HEK293T (cell line): ENCODE measurements around the gene PCSK5.

Experiments used
- CTCF ChIA-PET: fragments of 350-600 bp; formaldehyde crosslinking; extraction: SDS; loops from one replicate; lab custom pipeline; 2021; ENCODE audit warnings: antibody characterized with exemption, inconsistent platforms; lab: Yijun Ruan, JAX
- POLR2A ChIA-PET: fragments of 350-600 bp; formaldehyde crosslinking; extraction: SDS; loops from one replicate; lab custom pipeline; 2020; ENCODE audit warnings: antibody characterized with exemption, inconsistent platforms; lab: Yijun Ruan, JAX
- DNase-seq: peaks from one replicate; pipeline ENCODE4 v3.0.0; 2012; ENCODE audit warnings: mixed read lengths; ENCODE audit errors: extremely low spot score
- ARNT ChIP-seq: fragments of 450-650 bp; IDR thresholded peaks from 2 replicates; pipeline ENCODE4 v1.6.1; 2017; ENCODE audit warnings: mild to moderate bottlenecking
- BHLHE40 ChIP-seq: fragments of 450-650 bp; IDR thresholded peaks from 2 replicates; pipeline ENCODE4 v1.6.1; 2016; ENCODE audit warnings: mild to moderate bottlenecking, moderate library complexity, borderline replicate concordance
- CTBP1 ChIP-seq: fragments of 450-650 bp; IDR thresholded peaks from 2 replicates; pipeline ENCODE4 v1.6.1; 2016; ENCODE audit warnings: borderline replicate concordance
- ELF4 ChIP-seq: fragments of 450-650 bp; IDR thresholded peaks from 2 replicates; pipeline ENCODE4 v1.6.1; 2017; ENCODE audit warnings: antibody characterized with exemption
- FOXA1 ChIP-seq: fragments of 450-650 bp; IDR thresholded peaks from 2 replicates; pipeline ENCODE4 v1.6.1; 2016; ENCODE audit warnings: mild to moderate bottlenecking
- FOXK2 ChIP-seq: fragments of 450-650 bp; IDR thresholded peaks from 2 replicates; pipeline ENCODE4 v1.6.1; 2016; ENCODE audit warnings: mild to moderate bottlenecking
- FOXM1 ChIP-seq: fragments of 450-650 bp; IDR thresholded peaks from 2 replicates; pipeline ENCODE4 v1.6.1; 2017; ENCODE audit warnings: mild to moderate bottlenecking, borderline replicate concordance
- HDGF ChIP-seq: fragments of 450-650 bp; IDR thresholded peaks from 2 replicates; pipeline ENCODE4 v1.6.1; 2017; ENCODE audit warnings: antibody characterized with exemption, borderline replicate concordance
- L3MBTL2 ChIP-seq: fragments of 450-650 bp; conservative IDR thresholded peaks from 2 replicates; pipeline ENCODE4 v1.6.1; 2016; ENCODE audit warnings: mild to moderate bottlenecking
- LEF1 ChIP-seq: fragments of 450-650 bp; IDR thresholded peaks from 2 replicates; pipeline ENCODE4 v1.6.1; 2017; ENCODE audit warnings: mild to moderate bottlenecking, borderline replicate concordance
- NFRKB ChIP-seq: fragments of 450-650 bp; IDR thresholded peaks from 2 replicates; pipeline ENCODE4 v1.6.1; 2016; ENCODE audit warnings: mild to moderate bottlenecking, moderate library complexity
- SP1 ChIP-seq: fragments of 450-650 bp; IDR thresholded peaks from 2 replicates; pipeline ENCODE4 v1.6.1; 2017
- SUZ12 ChIP-seq: fragments of 450-650 bp; IDR thresholded peaks from 2 replicates; pipeline ENCODE4 v1.6.1; 2016; ENCODE audit warnings: mild to moderate bottlenecking
- TARDBP ChIP-seq: fragments of 450-650 bp; IDR thresholded peaks from 2 replicates; pipeline ENCODE4 v1.6.1; 2016
- ZNF384 ChIP-seq: fragments of 450-650 bp; IDR thresholded peaks from 2 replicates; pipeline ENCODE4 v1.6.1; 2016
- TF ChIP-seq, protein P1 (sequence below): fragments of 450-650 bp; IDR thresholded peaks from 2 replicates; pipeline ENCODE4 v1.6.1; 2016

The PCSK5 gene

DNA sequence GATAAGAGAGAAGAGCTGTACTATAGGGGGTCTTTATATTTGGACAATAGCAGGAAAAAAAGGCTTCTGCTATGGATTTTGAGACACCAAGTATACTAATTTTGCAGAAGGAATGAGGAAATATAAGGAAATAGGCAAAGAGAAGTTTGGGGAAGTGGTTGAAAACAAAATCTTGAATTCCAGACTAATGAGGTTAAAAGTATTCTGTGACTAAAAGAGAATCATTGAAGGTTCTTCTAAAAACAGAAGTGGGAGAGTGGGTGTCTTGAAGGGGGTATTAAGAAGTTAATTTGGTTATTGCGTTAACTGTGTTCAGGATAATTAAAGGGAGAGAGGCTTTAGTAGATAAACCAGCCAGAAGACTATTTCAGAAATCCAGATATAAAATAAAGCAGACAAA lies 355.0 kb downstream of the PCSK5 start:
- ChIA-PET CTCF (no interaction called here), POLR2A (no interaction called here)
- TF ChIP-seq HDGF = no peak
- no peak for TF ChIP-seq SUZ12
- DNase-seq = no peak

DNA sequence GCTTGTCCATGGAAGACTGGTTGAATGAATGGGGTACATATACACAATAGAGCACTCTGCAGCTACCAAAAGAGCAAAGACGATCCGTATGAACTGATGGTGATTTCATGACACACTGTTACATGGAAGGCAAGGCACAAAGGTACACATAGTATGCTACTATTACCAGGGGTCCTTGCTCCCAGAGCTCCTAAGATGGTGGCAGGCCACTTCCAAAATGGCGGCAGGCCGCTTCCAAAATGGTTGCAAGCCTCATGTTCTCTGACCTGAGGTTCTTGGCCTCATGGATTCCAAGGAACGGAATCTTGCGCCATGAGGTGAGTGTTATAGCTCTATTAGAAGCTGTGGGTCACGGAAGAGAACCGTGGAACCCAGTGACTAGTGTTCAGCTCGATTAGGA lies 356.2 kb downstream of the PCSK5 start:
- TF ChIP-seq HDGF = no peak
- DNase-seq = no peak
- ChIA-PET CTCF (no interaction called here), POLR2A (no interaction called here)

DNA sequence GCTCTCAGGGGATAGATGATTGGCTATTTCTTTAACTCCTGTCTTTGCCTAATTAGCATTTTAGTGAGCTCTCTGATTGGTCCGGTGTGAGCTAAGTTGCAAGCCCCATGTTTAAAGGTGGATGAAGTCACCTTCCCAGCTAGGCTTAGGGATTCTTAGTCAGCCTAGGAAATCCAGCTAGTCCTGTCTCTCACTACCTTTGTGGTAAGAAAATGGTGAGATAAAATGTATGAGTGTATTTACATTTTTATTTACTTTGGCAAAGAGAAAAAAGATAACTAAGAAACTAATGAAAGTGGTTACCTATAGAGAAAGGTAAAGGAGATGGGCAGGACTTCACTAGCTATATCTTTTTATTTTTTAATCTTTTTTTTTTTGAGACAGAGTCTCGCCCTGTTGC lies 357.0 kb downstream of the PCSK5 start:
- DNase-seq = no peak
- TF ChIP-seq NFRKB = no peak
- no peak for TF ChIP-seq ZNF384
- no peak for TF ChIP-seq SUZ12
- TF ChIP-seq CTBP1 = no peak
- no peak for TF ChIP-seq BHLHE40
- no peak for TF ChIP-seq ARNT
- no peak for TF ChIP-seq FOXM1
- no peak for TF ChIP-seq HDGF
- ChIA-PET POLR2A (no interaction called here), CTCF (no interaction called here)

DNA sequence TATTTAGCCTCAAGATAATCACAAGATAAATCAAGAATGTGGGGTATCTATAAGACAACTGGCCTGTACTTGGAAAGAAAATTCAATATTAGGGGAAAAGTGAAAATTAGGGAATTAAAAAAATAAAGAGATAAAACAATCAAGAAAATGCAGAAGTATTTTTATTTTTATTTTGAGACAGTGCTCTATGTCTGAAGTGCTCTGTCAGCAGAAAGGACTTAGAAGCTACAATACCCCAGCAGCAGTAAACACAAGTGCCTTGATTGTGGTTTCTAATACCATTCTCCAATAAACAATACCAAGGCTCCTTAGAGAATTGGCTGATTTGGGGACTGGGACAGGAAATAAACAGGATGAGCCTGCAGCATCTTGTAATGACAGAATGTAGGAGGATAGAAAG lies 358.8 kb downstream of the PCSK5 start:
- CTCF ChIA-PET = no interaction called here
- TF ChIP-seq NFRKB (no peak), L3MBTL2 (no peak), FOXA1 (no peak), HDGF (no peak), CTBP1 (no peak), FOXK2 (no peak), BHLHE40 (no peak), FOXM1 (no peak), SP1 (no peak), ZNF384 (no peak)
- TF ChIP-seq, protein P1, sequence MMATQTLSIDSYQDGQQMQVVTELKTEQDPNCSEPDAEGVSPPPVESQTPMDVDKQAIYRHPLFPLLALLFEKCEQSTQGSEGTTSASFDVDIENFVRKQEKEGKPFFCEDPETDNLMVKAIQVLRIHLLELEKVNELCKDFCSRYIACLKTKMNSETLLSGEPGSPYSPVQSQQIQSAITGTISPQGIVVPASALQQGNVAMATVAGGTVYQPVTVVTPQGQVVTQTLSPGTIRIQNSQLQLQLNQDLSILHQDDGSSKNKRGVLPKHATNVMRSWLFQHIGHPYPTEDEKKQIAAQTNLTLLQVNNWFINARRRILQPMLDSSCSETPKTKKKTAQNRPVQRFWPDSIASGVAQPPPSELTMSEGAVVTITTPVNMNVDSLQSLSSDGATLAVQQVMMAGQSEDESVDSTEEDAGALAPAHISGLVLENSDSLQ = no peak
- POLR2A ChIA-PET = no interaction called here
- no peak for DNase-seq

DNA sequence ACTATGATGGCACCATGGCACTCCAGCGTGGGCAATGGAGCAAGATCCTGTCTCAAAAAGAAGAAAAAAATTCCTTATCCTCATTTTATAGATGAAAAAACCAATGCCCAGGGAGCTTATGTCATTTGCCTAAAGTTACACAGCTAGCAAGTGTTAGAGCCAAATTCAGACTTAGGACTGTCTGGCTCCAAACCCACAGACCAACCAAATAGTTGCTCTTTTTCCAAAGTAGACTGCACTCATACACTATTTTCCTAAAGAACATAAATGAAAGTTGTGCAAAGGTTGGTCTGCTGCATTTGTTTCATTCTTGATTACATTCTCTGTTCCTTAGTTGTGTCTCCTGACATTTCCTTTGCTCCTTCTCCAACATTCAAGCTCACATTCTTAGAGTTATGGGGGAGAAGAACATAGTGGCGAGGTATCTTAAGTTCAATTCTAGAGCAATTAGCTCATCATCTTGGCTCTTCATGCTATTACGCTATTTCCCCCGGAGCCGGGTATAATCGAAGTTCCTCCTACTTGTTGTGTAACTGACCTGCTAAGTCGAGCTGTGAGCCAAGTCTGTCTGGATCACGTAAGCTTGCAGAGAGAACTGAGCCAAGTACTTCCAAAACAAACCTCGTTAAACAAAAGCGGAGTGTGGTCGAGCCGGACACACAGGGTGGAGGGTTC lies 365.4 kb downstream of the PCSK5 start:
- no peak for DNase-seq
- CTCF ChIA-PET = no interaction called here
- POLR2A ChIA-PET = no interaction called here
- TF ChIP-seq FOXA1 (no peak), SP1 (no peak), ZNF384 (no peak)

DNA sequence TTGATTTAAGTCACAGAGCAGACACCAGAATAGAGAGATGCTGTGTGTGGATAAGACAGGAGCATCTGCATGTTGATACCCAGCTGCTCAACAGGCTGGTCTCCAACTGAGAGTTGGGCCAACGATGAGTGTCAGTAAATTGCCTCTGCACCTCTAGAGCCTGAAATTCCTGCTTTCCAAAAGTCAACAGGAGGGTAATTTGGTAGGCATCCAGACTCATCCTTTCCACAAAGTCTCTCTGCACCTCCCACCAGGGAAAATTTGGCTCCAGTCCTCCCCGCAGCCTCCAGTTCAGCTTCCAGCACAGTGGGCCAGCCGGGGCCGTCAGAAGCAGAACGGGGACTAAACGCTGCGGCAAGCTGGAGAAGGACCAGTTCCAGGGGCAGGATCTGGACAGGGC lies 366.8 kb downstream of the PCSK5 start:
- CTCF ChIA-PET = no interaction called here
- POLR2A ChIA-PET = no interaction called here
- TF ChIP-seq CTBP1 = no peak
- TF ChIP-seq ARNT = no peak
- TF ChIP-seq, protein P1 = no peak
- no peak for TF ChIP-seq FOXK2
- no peak for TF ChIP-seq ZNF384
- TF ChIP-seq NFRKB = no peak
- no peak for TF ChIP-seq LEF1
- no peak for TF ChIP-seq TARDBP
- no peak for TF ChIP-seq SUZ12
- TF ChIP-seq FOXM1 = no peak
- TF ChIP-seq HDGF = no peak
- no peak for TF ChIP-seq BHLHE40
- no peak for TF ChIP-seq L3MBTL2
- TF ChIP-seq ELF4 = no peak
- TF ChIP-seq SP1 = no peak
- no peak for TF ChIP-seq FOXA1
- no peak for DNase-seq

DNA sequence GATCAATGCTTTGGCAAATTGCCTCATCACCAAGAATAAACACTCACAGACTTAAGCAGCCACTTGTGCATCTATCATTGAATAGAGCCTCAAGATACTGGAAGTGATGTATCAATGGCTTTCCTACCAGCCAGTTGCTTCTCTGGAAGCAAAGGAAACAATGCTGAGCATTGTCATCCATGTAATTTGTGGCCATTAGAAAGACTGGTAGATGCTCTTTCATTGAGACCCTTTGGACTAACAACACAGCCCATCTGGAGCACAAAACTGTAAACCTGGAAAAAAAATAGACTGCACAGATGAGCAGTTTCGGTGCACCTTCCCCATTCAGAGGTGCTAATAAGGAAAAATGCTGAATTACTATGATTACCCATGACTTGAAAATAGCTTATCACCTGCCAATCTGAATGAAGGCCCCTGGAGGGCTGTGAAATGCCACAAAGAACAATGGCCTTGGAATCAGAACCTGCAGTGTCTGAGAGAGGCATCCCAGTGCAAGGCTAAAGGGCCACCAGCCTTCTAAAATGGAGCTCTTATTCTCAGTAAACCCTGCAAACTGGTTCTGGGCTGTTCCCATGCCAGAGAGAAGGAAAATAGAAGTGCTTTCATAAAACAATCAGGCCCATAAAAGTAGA lies 376.3 kb downstream of the PCSK5 start:
- TF ChIP-seq FOXK2 (no peak), ARNT (no peak), BHLHE40 (no peak), FOXM1 (no peak), FOXA1 (no peak), SP1 (no peak)
- ChIA-PET CTCF (no interaction called here), POLR2A (no interaction called here)
- DNase-seq = no peak

DNA sequence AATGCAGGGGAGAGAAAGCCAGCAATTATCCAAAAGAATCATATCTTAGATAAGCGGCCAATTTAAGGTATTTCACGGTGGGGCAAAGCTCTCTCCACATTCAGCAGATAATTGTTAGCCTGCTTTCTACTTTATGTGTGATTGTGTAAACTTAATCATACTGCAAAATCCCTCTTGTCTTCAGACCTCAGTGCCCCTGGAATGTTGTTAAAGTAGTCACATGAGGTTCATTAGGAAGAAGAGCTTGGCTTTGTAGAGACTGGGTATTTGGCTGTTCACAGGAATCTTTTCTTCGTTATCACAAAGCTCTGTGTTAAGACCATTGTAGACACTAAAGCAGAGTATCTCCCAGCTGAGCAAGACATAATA lies 376.8 kb downstream of the PCSK5 start:
- TF ChIP-seq ARNT (no peak), TARDBP (no peak), FOXA1 (no peak)
- POLR2A ChIA-PET = no interaction called here
- no peak for DNase-seq
- CTCF ChIA-PET = no interaction called here
